GM10266 (cell line): ENCODE results near the gene ALKBH8.
"Not testable (repeated sequence)": the region's sequence is repeated elsewhere in the genome, so short reads cannot be mapped to it uniquely, and the experiment has no call there.

Source experiments
- DNase-seq: peaks from one replicate; pipeline ENCODE4 v3.0.0; 2012; ENCODE audit errors: extremely low spot score
- CTCF ChIP-seq: IDR thresholded peaks from 2 replicates; pipeline ENCODE4 v1.5.1; 2012; ENCODE audit warnings: mild to moderate bottlenecking, low read depth; ENCODE audit not compliant: control insufficient read depth, insufficient read depth; ENCODE audit errors: missing control alignments

The ALKBH8 gene

DNA sequence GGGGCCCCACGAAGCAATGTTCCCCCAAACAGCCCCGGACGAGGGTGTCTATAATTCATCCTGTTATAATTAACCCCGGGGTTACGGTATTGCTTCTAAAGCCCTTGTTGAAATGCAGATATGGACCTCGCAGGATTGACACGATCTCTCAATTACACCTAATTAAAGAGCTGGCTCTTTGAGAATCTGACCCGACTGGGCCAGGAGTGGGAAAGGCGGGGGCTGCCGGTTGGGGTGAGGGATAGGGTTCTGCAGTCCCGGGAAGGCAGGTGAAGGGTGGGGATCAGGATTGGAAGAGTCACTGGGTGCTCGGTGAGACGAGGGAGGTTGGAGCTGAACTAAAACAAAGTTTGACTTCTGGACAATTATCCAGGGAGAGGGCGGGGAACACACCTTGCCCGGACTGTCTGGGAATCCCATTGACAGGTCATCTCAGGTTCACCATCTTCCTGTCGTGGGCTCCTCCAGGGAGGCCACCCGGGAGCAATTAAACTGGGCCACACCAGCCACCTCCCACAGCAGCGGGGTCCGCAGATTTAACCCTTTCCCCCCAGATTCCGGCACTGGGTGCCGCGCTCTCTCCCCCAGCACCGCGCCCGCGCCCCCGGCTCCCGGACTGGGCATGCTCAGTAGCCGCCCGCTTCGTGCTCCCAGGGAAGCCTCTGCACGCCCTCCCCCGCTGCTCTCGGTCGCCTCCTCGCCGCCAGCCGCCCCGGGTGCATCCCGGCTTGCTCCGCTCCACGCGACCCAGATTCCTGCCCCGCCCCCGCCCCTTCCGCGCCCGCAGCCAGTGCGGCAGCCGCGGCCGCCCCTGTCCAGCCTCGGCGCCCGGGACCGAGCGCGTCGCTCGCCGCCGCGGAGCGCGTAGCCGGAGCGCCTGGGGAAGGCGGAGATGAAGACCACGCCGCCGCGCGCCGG is 25.2 kb upstream of the ALKBH8 start, which contains the start of gene ELMOD1:
Gene ELMOD1, plus strand, starts transcription at position 688 of the 918 bp plus-strand sequence. CDS start 27,043 bp downstream, outside the sequence.
- no peak for TF ChIP-seq CTCF
- DNase-seq, result no peak

DNA sequence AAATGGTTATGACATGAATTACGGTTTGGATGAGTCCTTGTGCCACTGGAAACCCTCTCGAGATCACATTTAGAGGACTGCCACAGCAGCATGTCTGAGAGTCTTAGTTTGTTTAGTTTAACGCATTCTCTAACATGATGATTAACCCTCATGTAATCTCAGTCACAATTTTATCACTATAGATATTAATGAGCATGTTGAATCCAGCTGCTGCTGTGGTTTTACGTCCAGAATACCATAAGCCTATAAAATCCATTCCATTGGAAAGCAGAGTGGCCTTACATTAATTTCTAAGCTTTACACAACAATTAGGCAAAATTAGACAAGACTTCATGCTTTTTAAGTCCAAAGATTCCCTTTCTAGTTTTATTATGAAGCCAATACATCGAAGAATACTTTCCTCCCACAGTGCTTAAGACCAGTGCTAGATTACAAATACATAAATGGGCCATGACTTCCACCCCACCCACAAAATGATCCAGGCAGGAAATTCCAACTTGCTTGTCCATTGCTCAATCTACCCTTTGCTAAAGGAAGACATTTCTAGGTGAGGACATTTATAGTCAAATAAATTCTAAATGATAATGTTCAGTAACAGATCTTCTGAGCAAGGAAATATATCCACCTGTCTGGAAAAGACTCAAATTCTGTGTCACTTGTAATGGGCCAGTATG is 21.9 kb upstream of the ALKBH8 start:
- TF ChIP-seq CTCF, result no peak
- no peak for DNase-seq

DNA sequence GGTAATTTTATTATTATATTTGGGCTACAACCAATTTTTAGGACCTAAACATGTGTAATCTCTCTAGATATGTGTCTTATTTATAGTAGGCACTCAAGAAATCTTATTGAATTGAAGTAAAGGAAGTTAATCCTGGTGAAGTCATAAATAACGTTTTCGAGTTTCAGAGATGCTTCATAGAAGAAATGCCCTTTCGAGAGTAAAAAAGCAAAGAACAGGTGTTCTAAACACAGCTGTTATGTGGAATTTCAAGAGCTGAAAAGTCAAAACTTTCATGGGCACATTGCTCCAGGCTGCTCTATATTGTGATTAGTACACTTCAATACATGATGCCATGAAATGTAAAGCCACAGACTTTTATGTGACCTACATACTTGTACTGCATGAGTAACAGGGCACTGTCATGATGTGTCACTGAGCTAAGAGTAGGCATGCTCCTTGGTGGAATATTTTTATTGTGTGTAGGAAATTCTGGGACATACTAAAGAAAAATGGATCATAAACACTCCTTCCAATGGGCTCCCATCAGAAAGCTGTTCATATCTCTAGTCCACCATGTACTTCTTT is 18.2 kb upstream of the ALKBH8 start:
- no peak for DNase-seq
- TF ChIP-seq CTCF, result no peak

GRCh38 chr11:107581147-107581546 is 15.6 kb upstream of the ALKBH8 start:
- TF ChIP-seq CTCF, result no peak

DNA sequence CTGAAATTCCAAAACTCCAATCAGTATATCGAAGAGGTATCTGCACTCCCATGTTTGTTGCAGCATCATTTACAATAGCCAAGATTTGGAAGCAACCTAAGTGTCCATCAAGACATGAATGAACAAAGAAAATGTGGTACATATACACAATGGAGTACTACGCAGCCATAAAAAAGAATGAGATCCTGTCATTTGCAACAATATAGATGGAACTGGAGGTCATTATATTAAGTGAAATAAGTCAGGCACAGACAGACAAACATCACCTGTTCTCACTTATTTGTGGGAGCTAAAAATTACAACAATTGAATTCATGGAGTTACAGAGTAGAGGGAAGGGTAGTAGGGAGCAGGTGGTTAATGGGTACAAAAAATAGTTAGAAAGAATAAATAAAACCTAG is 13.6 kb upstream of the ALKBH8 start:
- not testable (repeated sequence) for DNase-seq

More at GRCh38 chr11:107581147-107581546, 15.6 kb upstream of the ALKBH8 start:
- DNase-seq, result no peak

DNA sequence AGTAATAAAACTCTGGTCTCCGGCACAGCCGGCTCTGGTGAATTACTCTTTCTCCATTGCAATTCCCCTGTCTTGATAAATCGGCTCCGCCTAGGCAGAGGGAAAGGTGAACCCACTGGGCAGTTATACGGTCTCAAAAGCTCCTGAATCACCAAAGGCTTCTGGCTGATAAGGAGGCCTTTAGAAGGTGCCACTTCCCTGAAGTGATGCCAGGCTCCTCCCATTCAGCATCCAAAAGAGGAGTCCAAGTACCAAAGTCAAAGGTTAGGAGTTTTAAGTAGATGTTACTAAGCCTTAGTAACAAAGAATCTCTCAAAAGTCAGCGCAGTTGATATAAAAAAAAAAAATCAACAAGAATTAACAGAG is 11.8 kb upstream of the ALKBH8 start:
- TF ChIP-seq CTCF, result no peak
- DNase-seq, result no peak

- peak; percentile 42 for DNase-seq
- peak; percentile 68 for TF ChIP-seq CTCF
Measured at GRCh38 chr11:107576497-107577345, 11.2 kb upstream of the ALKBH8 start.
